ENCODE data around the gene BUD31. TPM values are rescaled to one million over a fixed set of nuclear protein-coding genes. Genes with fewer than 3 reads are reported as not detected.
"Not testable (repeated sequence)": the region's sequence is repeated elsewhere in the genome, so short reads cannot be mapped to it uniquely, and the experiment has no call there.

The BUD31 gene
- total RNA-seq, 1 experiment from 2014 or later = 169 TPM

DNA sequence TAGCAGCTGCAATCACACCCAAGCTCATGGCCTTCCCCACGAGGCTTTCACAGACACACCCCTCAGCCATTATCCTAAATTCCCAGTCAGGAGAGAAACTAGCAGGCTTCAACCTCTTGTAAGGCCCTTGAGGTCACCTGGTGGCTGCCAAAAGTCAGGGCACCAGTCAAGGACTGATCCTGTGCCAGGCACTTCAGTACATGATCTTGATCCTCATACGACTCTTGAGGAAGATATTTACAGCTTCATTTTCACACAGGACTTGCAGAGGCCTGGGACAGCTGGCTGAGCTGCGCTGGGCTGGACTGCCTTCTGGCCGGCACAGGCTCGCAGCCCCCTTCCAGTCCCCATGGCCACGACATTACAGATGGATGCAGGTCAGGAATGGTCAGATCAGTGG lies 9.2 kb upstream of the BUD31 start:
- no peak for DNase-seq (ENCODE audit: low read depth)

DNA sequence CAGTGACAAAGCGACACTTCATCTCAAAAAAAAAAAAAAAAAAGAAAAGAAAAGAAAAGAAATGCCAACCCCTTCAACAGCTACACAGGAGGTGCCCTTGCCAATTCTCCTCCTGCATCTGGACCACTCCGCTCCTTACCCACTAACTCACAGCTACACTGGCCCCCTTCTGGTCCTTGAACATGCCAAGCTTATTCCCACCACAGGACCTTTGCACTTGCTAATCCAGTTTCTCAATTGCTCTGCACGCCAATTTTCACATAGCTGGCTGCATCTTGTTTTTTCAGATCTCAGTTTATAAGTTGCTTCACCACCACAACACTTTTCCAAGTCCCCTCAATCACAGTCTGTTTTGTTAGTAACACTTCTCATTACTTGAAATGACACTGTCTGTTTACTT lies 5.9 kb upstream of the BUD31 start:
- DNase-seq (ENCODE audit: low read depth) = no peak

DNA sequence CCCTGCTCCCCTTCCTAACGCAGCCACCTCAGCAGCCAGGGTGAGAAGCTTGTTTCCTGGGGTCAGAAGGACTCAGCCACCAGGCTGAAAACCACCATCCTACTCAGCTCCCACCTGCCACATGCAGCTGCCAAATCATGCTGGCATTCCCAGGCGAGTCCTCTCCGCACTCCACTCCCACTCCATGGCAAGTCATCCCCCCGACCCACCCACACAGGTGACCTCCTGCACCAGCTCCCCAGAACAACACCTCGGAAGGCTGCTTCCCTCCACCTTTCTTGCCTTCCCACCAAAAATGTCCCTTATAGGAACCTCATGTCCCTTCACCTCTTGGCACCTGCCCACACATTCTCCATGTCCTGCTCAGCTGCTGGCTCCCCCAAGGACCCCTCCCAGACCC lies 5.0 kb upstream of the BUD31 start:
- DNase-seq (ENCODE audit: low read depth) = no peak

DNA sequence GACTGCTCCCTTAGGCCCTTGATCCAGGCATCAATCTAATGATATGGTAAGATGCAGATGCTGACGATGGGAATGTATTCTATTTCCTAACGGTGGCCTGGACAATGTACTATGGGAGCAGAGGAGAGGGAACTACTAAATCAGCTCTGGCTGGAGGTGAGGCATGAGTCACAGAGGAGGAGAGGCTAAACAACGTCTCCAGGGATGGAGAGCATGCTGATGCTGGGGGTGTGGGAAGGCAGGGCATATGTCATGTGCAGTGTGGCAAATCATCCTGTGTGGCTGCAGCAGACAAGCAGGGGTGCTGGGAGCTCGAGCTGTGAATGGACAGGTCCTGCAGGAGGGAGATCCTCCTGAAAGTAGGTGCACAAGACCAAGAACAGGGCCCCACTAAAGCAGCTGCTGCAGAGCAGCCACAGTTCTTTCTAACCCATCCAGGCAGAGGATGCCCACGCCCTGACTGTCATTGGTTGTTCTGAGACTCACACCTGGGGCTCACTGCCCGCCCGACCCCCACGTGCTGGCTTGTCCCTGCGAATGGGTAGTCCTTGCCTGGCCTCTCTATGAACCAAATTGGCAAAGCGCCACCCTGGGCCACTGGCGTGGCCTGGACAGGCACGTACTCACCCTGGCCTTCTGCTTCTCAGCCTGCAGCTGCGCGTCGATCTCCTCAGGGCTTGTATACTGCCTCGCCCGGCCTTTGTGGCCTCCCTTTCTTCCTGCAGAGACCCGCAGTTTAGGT lies 4.4 kb upstream of the BUD31 start:
- peak; percentile 42 for DNase-seq (ENCODE audit: low read depth)

DNA sequence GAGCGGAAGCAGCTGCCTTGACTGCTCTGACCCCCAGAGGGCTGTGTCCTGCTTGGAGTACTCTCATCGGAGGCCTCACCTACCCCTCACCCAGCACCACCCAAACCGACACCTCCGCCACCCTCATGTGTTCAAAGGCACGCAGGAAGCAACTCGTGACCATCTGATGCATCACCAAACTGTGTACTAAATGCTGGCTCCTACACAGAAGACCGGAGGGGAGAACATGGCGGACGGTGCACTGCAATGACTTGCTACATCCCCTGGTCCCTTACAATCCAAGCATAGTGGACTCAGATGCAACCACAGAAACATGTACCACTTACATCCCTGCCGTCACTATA lies 3.8 kb upstream of the BUD31 start:
- no peak for DNase-seq (ENCODE audit: low read depth)

DNA sequence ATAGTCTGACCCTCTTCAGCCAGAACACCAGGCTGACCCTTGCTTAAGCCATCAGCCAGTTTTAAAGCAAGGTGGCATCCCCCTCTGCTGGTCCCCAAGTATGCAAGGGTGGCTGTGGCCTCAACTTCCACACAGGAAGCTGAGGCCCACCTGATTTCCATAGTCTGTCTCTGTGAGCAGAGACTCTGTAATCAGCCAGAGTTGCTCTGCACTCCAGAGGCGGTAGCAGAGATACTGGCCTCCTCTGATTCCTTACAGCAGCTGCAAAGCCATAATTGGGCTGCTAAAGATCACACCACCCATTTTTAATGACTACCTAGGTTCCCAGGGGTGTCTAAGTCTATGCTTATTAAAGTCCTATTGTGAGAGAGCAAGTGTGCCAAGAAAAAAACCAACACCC lies 2.2 kb upstream of the BUD31 start:
- no peak for DNase-seq (ENCODE audit: low read depth)

DNA sequence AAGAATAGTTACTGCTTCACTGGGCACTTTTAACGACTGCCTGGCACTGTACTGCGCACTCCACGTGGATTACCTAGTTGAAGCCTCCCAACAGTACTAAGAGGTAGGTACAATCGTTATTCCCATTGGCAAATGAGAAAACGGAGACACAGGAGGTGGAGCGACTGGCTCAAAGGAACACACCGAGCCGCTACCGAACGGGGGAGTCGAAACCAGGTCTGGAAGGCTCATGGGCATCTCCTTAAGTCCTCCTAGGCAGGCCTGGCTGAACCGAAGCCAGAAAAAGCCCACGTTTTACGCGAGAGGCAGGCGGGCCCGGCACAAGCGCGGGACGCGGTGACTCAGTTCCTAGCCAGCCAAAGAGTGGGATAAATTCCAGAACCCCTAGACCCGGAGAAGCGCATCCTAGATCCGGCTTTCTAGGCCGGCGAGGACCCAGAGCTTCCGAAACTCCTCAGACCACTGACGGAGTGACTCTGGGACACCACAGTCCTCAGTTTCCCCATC lies 844 bp upstream of the BUD31 start:
- DNase-seq (ENCODE audit: low read depth) = peak; percentile 78

DNA sequence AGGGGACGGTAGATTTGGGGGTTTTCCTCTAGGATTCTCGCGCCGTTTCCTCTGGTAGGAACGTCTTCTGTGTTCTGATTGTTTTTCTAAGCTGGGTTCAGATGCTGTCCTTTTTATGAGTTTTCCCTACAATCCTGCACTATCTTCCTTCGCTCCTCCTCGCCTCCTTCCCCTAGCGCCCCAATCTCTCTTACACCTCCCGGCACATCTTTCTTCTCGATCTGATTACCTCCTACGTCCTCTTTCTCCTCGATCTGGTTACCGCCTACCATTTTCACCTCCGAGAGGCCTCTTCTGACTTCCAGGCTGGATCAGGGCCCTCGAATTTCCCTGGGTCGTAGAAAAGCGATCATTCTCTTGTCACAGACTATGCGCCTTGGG lies 413 bp downstream of the BUD31 start:
- no peak for DNase-seq (ENCODE audit: low read depth)

DNA sequence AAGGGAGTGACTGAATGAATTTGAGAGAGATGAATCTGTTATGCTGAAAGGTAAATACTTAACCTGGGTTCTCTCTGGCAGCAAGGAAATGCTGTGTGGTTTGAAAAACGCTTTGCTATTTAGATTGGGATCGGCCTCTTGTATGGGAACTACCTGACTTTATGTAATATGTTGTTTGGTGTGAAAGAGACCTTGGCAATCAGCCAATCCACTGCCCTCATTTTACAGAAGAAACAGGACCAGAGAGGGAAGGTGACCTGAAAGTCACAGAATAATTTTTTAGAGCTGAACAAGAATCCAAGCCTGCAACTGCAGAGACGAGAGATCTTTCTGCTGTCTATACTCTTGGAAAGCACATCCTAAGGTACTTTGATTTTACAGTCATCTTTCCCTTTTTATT lies 1.0 kb downstream of the BUD31 start:
- no peak for DNase-seq (ENCODE audit: low read depth)

DNA sequence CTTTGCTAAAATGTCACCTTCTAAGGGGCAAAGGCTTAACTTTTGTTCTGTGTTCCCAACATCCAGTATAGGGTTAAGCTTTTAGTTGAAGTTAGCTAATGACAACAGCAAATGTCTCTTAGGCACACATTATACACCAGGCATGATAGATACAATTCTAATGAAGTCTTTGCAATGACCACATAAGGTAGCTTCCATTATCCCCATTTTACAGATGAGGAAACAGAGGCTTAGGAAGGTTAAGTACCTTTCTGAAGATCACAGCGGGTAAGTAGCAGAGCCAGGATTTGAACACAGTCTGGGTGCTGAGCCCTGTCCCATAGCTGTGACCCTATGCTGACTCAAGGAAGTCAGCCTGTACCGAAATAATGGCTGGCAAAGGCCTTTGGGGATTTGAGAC lies 1.9 kb downstream of the BUD31 start:
- DNase-seq (ENCODE audit: low read depth) = no peak

DNA sequence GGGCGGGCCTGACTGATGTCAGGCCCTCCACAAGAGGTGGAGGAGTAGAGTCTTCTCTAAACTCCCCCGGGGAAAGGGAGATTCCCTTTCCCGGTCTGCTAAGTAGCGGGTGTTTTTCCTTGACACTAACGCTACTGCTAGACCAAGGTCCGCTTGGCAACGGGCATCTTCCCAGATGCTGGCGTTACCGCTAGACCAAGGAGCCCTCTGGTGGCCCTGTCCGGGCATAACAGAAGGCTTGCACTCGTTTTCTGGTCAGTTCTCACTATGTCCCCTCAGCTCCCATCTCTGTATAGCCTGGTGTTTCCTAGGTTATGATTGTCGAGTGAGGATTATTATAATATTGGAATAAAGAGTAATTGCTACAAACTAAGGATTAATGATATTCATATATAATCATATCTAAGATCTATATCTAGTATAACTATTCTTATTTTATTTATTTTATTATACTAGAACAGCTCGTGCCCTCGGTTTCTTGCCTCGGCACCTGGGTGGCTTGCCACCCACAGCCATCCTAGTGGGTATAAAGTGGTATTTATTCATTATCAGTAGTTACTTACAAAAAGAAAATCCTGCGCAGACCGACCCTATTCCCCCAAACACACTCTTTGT lies 6.9 kb downstream of the BUD31 start:
- DNase-seq (ENCODE audit: low read depth) = peak; percentile 60

DNA sequence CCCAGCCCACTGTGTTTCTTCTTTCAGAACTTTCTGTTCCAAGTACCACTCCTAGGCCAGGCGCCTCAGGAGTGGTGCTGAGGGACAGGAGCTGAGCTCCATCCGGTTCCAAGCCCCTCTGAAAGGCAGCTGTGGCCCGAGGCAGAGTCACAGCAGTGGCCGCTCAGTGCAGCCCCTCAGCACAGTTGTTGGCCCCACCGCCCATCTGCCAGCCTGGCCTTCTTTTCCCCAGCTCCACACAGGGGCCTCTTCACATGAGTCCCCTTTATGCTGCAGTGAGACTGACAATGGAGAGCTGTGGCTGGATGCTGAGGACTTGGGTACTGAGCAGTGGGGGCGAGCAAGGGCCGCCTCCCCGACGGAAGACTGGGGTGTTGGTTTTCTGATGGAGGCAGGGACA lies 9.5 kb downstream of the BUD31 start:
- no peak for DNase-seq (ENCODE audit: low read depth)

DNA sequence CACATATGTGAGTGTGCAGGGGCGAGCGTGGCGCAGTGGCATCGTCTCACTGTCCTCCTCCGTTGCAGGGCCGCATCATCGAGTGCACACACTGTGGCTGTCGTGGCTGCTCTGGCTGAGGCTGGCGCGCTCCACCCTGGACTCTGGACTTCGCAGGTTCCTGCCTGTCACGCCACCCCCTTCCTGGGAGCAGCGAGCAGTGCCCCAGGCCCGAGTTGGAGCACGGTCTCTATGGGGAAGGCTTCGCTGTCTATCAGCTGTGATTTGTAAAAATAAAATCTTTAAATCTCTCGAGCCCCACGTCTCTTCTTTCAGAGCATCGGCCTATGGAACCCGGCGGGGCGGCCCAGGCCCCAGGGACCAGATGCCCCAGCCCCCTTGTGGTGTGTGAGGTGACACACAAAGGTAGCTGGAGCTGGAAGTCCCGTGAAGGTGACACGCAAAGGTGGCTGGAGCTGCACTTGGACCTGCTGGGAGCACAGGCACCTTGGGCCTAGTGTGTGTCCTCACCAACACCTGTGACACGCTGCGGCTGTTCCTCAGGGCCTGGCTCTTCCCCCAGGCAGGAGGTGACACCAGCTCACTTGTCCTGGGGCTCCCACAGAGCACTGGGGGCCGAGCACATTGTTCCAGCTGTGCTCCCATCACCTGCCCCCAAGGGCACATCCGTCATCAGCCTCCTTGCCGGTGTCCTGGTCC lies 10.7 kb downstream of the BUD31 start:
- no peak for DNase-seq (ENCODE audit: low read depth)

DNA sequence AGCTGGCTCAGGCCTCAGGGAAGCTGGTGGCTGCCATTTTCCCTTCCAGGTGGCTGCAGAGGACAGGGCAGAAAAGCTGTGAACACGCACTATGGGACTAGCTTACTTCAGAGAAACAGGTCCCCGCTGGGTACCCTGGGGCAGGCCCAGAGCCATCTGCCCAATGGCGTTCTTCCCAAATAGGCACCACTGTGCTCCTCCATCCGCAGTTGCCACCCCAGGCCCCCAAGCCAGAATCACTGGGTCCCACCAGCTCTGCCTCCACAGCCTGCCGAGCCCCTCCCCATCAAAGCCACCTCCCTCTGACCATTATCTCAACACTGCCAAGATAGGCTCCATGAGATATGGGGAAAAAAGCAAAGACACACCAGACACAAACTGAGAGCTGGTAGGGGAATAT lies 11.4 kb downstream of the BUD31 start:
- DNase-seq (ENCODE audit: low read depth) = no peak

DNA sequence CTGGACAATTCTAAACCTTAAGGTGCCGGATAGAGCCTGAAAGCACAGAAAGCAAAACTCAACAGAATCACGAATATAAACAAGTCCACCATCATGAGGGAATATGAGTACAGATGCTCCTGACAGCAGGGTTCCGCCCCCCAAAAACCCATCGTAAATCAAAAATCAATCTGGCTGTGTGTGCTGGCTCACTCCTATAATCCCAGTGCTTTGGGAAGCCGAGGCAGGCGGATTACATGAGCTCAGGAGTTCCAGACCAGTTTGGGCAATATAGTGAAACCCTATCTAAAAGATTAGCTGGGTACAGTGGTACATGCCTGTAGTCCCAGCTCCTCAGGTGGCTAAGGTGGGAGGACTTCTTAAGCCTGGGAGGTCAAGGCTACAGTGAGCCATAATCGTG lies 12.2 kb downstream of the BUD31 start:
- no peak for DNase-seq (ENCODE audit: low read depth)

DNA sequence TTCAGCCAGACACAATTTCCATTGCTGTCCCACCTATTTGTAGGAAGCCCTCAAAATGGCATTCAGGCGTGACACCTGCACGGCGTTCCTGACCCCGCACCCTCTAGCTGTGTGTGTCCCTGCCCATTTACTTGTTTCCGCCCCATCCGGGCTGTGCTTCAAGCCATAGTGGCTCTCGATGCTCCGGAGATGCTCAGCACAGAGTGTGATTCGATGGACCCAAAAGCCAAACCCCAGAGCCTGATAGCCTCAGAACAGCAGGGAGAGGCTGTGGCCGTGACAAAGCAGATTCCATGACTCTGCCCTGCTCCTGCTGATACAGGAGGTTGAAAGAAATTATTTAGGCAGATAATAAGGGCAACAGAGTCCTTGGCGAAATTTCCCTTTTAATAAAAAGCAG lies 13.4 kb downstream of the BUD31 start:
- DNase-seq (ENCODE audit: low read depth) = no peak

DNA sequence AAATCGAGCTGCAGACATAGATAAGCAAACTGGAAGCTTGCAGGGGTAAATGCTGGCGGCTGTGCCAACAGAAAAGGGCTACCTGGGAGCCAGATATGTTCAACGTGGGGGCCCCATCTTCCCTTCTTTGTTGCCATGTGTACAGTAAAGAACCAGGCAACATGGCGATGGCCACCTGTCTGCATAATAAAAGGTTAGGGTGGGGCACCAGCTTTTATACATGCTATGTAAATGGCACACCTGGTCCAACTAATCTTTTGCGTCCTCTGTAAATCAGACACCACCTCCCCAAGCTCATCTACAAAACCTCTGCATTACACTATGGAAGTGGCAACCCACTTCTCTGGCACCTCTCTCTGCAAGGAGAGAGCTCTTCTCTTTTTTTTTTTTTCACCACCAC lies 13.9 kb downstream of the BUD31 start:
- DNase-seq (ENCODE audit: low read depth) = no peak

DNA sequence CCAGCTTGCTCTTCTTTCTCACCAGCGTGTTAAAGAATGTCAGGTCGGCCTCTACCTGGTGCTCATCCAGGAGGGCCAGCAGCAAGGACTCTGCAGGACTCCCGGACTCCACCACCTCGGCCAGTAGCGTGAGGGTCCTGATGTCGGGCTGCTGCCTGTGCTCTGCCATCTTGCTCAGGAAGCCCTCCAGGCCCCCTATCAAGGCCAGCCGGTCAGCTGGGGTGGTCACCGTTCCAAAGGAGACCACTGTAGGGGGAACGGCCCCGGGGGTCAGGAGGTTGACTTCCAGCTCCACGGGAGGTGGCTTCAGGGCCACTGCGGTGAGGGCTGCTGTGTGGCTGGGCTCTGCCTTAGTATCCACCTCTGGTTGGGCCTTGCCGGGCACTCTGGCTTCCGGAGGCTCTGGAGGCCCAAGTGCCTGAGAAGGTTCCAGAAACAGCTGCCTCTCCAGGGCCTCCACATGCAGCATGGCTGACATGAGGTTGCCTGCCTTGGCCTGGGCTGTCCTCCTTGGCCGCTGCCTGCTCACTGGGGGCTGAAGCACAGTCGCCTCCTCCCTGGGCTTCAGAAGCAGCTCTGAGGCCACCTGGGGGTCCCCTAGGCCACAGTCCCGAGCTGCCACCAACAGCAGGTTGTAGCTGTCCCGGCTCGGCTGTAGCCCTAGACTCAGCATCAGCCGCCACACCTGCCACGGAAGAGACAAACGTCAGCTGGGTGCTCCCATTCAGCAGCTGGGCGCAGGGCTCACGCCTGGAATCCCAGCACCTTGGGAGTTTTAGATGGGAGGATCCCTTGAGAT lies 16.4 kb downstream of the BUD31 start:
- no peak for DNase-seq (ENCODE audit: low read depth)

DNA sequence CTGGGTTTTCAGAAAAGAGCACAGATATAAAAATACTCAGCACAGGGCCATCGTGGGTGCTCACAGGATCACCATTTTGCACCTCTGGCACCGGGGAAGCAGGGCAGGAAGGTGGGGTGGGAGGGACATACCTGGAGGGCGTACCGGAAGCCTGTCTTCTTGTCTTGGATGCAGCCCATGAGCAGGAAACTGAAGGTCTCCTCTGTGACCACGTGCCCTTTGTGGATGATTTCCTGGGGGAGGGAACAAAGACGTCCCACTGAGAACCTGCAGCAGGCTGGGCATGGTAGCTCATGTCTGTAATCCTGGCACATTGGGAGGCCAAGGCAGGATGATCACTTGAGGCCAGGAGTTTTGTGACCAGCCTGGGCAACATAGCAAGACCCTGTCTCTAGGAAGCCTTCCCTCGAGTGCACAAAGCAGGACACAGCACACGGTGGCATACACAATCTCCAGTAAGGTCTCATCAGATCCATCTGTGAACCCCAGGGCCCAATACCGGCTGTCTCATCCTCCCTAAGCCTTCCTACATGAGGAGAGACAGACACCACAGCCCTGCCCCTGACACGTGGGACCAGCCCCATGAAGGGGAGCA lies 20.3 kb downstream of the BUD31 start:
- DNase-seq (ENCODE audit: low read depth) = no peak

DNA sequence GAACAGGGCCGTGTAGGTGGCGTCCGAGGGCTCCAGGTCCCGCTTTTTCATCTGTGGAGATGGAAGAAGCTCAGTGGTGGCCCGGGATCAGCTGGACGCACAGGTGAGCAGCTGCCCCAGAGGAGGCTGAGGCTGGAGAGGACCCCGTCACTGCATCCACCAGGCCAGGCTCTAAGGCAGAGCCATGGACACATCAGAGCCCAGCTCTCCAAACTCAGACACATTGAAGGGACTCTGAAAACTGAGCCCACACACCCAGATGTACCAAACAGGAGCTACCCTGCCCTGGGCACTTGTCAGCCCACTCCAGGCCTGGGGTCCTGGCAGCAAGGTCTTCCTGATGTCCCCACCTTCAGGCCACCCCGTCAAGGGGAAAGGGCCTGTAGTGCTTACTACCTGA lies 21.0 kb downstream of the BUD31 start:
- DNase-seq (ENCODE audit: low read depth) = no peak

DNA sequence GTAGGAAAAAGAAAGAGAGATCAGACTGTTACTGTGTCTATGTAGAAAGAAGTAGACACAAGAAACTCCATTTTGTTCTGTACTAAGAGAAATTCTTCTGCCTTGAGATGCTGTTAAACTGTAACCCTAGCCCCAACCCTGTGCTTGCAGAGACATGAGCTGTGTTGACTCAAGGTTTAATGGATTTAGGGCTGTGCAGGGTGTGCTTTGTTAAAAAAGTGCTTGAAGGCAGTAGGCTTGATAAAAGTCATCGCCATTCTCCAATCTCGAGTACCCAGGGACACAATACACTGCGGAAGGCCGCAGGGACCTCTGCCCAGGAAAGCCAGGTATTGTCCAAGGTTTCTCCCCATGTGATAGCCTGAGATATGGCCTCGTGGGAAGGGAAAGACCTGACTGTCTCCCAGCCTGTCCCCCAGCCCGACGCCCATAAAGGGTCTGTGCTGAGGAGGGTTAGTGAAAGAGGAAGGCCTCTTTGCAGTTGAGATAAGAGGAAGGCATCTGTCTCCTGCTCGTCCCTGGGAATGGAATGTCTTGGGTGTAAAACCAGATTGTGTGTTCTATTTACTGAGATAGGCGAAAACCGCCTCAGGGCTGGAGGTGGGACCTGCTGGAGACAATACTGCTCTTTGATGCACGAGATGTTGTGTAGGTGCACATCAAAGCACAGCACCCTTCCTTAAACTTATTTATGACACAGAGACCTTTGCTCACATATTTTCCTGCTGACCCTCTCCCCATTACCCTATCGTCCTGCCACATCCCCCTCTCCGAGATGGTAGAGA lies 23.2 kb downstream of the BUD31 start:
- not testable (repeated sequence) for DNase-seq (ENCODE audit: low read depth)

Data from M059J (cell line).